PC-9 (cell line): ENCODE measurements around the gene WRNIP1.

Experiments
- EZH2 ChIP-seq: fragments of 200-600 bp; sonication (generic); IDR thresholded peaks from 2 replicates; pipeline ENCODE4 v1.8.0; 2017; ENCODE audit warnings: antibody characterized with exemption, low read depth
- TF ChIP-seq, protein P1 (sequence below): fragments of 200-600 bp; sonication (generic); conservative IDR thresholded peaks from 2 replicates; pipeline ENCODE4 v1.6.1; 2017; ENCODE audit warnings: mixed run types, antibody characterized with exemption, mild to moderate bottlenecking, moderate library complexity

DNA sequence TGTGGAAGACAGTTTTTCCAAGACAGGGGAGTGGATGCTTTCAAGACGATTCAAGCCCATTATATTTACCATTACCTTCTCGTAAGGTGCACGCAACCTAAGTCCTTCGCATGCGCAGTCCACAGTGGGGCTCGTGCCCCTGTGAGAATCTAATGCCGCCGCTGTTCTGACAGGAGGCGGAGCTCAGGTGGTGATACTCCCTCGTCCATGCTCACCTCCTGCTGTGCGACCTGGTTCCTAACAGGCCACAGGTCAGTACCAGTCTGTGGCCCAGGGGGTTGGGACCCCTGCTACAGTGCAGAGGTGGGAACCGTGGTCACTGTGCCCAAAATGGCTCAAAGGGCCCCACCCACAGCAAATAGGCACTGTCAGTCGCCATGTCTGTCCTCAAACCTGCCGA, 39.8 kb downstream of the WRNIP1 start:
- TF ChIP-seq, protein P1, sequence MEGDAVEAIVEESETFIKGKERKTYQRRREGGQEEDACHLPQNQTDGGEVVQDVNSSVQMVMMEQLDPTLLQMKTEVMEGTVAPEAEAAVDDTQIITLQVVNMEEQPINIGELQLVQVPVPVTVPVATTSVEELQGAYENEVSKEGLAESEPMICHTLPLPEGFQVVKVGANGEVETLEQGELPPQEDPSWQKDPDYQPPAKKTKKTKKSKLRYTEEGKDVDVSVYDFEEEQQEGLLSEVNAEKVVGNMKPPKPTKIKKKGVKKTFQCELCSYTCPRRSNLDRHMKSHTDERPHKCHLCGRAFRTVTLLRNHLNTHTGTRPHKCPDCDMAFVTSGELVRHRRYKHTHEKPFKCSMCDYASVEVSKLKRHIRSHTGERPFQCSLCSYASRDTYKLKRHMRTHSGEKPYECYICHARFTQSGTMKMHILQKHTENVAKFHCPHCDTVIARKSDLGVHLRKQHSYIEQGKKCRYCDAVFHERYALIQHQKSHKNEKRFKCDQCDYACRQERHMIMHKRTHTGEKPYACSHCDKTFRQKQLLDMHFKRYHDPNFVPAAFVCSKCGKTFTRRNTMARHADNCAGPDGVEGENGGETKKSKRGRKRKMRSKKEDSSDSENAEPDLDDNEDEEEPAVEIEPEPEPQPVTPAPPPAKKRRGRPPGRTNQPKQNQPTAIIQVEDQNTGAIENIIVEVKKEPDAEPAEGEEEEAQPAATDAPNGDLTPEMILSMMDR = no peak
- TF ChIP-seq EZH2 = no peak
